Measurements from ENCODE around the gene GPR25.

DNA sequence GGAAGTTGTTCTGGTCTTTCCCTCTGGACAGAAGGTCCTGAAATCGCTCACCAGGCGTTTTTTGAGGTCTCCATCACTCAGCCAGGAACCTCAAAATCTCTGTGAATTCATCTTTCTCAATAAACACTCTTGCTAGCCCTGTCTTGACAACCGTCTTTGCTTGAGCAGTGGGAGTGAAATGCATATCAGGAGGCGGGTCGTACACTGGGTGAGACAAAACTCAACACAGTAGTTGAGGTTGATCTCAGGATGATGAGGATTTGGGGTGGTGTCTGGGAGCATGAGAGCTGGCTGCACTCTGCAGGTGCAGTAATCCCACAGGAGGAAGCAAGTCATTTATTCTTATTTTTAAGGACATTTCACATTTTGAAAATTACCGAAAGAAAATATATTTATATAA, 1.9 kb downstream of the GPR25 start:
- TF ChIP-seq POLR2A (IDR thresholded peaks at IDR 0.05) = no peak
- TF ChIP-seq, protein P1, sequence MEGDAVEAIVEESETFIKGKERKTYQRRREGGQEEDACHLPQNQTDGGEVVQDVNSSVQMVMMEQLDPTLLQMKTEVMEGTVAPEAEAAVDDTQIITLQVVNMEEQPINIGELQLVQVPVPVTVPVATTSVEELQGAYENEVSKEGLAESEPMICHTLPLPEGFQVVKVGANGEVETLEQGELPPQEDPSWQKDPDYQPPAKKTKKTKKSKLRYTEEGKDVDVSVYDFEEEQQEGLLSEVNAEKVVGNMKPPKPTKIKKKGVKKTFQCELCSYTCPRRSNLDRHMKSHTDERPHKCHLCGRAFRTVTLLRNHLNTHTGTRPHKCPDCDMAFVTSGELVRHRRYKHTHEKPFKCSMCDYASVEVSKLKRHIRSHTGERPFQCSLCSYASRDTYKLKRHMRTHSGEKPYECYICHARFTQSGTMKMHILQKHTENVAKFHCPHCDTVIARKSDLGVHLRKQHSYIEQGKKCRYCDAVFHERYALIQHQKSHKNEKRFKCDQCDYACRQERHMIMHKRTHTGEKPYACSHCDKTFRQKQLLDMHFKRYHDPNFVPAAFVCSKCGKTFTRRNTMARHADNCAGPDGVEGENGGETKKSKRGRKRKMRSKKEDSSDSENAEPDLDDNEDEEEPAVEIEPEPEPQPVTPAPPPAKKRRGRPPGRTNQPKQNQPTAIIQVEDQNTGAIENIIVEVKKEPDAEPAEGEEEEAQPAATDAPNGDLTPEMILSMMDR (IDR thresholded peaks at IDR 0.05 in 8 of 11, conservative IDR thresholded peaks at IDR 0.05 in 3 of 11) = no peak

Data from spleen (tissue), 7 donors.